ENCODE measurements around the gene DDX17.

DNA sequence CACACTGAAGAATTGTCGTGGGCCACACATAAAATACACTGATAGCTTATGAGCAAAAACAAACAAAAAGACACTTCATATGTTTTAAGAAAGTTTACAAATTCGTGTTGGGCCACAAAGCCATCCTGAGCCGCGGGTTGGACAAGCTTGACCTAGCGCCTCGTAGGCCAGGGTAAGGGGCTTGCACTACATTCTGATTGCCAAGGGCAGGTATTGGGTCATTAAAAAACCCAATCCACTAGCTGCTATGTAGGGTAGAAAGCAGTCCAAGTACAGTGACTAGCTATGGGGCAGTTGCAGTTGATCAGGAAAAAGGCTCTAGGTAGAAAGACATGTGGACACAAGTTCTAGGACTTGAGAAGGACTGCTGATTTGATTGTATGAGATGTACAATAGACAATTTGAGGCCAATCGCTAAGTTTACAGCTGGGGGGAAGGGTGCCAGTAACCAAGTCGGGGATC, 24.2 kb downstream of the DDX17 start:
- TF ChIP-seq POLR2A (IDR thresholded peaks at IDR 0.05; ENCODE audit: low read length) (peak; percentile 19), GATA1 (IDR thresholded peaks at IDR 0.05; ENCODE audit: low read depth, low read length) (no peak)
